Spleen (tissue), 11 donors: ENCODE measurements around the gene FRMD1. TPM values are rescaled to one million over a fixed set of nuclear protein-coding genes. Genes with fewer than 3 reads are reported as not detected.

Experiments
- DNase-seq: peaks from one replicate; pipeline ENCODE4 v3.0.0-alpha.2; 2020
- H3K27ac ChIP-seq, 8 donors: fragments of 200-600 bp; sonication (generic) in 7 of 8; 1 replicate in 4 of 8; 2 replicates in 4 of 8; pipeline versions ENCODE4 v1.5.0 to v1.8.0; 2016 to 2021; ENCODE audit warnings: inconsistent platforms in 4 of 8, mild to moderate bottlenecking in 4 of 8, moderate library complexity in 1 of 8
- H3K27me3 ChIP-seq, 7 donors: fragments of 200-600 bp; sonication (generic) in 6 of 7; replicated peaks in 1 of 7; 1 replicate in 4 of 7; 2 replicates in 3 of 7; pipeline versions ENCODE4 v1.5.0 to v1.8.0; 2016 to 2021; ENCODE audit warnings: inconsistent platforms in 3 of 7, mild to moderate bottlenecking in 1 of 7
- H3K36me3 ChIP-seq, 6 donors: fragments of 200-600 bp; sonication (generic) in 5 of 6; 1 replicate in 4 of 6; 2 replicates in 2 of 6; pipeline versions ENCODE4 v1.5.0 to v1.8.0; 2016 to 2021; ENCODE audit warnings: inconsistent platforms in 2 of 6
- H3K4me1 ChIP-seq, 6 donors: fragments of 200-600 bp; sonication (generic) in 5 of 6; 1 replicate in 3 of 6; 2 replicates in 3 of 6; pipeline versions ENCODE4 v1.5.0 to v1.8.0; 2016 to 2021; ENCODE audit warnings: inconsistent platforms in 3 of 6
- H3K4me3 ChIP-seq, 8 donors: fragments of 200-600 bp; sonication (generic) in 7 of 8; 1 replicate in 4 of 8; 2 replicates in 4 of 8; pipeline versions ENCODE4 v1.5.0 to v1.8.0; 2016 to 2021; ENCODE audit warnings: inconsistent platforms in 4 of 8, mild to moderate bottlenecking in 4 of 8, moderate library complexity in 2 of 8
- H3K9me3 ChIP-seq, 8 donors: fragments of 200-600 bp; sonication (generic) in 7 of 8; 1 replicate in 4 of 8; 2 replicates in 4 of 8; pipeline versions ENCODE4 v1.5.0 to v1.8.0; 2016 to 2021; ENCODE audit warnings: inconsistent platforms in 4 of 8
- POLR2A ChIP-seq, 3 donors: fragments of 450-650 bp; IDR thresholded peaks; one replicate each; pipeline ENCODE4 v1.5.1; 2017; ENCODE audit warnings: antibody characterized with exemption in 3 of 3, mild to moderate bottlenecking in 1 of 3
- POLR2AphosphoS5 ChIP-seq, 3 donors: sonication (generic); formaldehyde crosslinking; IDR thresholded peaks; one replicate each; pipeline ENCODE4 v1.5.1; 2017; ENCODE audit warnings: antibody characterized with exemption in 3 of 3
- WGBS, 5 donors: extraction: QIAGEN DNeasy Blood & Tissue Kit in 3 of 5; methylation state at CpG; one replicate each; pipeline versions ENCODE4 v1.1.5 to v1.1.7; 2013 to 2018; 5-methylcytosine and 5-hydroxymethylcytosine counted together
- intact Hi-C: fragments of 100-400 bp; cut with DNase I; formaldehyde crosslinking; loops from one replicate; pipeline ENCODE4 v1.15.0; 2023; ENCODE audit warnings: low total_unique reads
- polyA plus RNA-seq, 3 donors: library from polyadenylated mRNA; stranded (reverse); fragments of 200-250 nt; gene quantifications; one replicate each; pipeline ENCODE4 v1.2.1, GENCODE V29; 2013
- total RNA-seq, 7 donors: library from RNA; depleted of rRNA in 3 of 7; stranded (reverse); fragments of >200 nt in 3 of 7; fragmentation: NEBNext Ultra II Directional in 4 of 7; extraction: Animal tissue kit (Norgen Biotek cat#: 25700) in 4 of 7; gene quantifications; one replicate each; pipeline versions ENCODE4 v1.1.0 to v1.2.1, GENCODE V29; 2016 to 2021
- TF ChIP-seq, protein P1 (sequence below), 11 experiments: fragments of 200-600 bp in 7 of 11; fragments of 450-650 bp in 4 of 11; sonication (generic) in 4 of 11; IDR thresholded peaks in 8 of 11; conservative IDR thresholded peaks in 3 of 11; 1 replicate in 7 of 11; 2 replicates in 4 of 11; pipeline versions ENCODE4 v1.4.0 to v1.8.0; 2016 to 2021; ENCODE audit warnings: antibody characterized with exemption in 11 of 11, inconsistent platforms in 4 of 11, mild to moderate bottlenecking in 1 of 11
- donor health status: healthy with polysubstance abuse.
- donor health status: DM: no; HTN: no; CAD: no; lungs with moderate emphysema.
- donor health status: DM: no; HTN: no; CAD: no.
- donor health status: Bipolar disorder and iron deficiency.
- donor health status: healthy.
- donor health status: DM: no; HTN: no; CAD: no.
- donor health status: DM: yes; HTN: yes; CAD: no.

The FRMD1 gene
- total and polyA plus RNA-seq, 10 donors: 0.14 to 9.5 (median 1.5) TPM

DNA sequence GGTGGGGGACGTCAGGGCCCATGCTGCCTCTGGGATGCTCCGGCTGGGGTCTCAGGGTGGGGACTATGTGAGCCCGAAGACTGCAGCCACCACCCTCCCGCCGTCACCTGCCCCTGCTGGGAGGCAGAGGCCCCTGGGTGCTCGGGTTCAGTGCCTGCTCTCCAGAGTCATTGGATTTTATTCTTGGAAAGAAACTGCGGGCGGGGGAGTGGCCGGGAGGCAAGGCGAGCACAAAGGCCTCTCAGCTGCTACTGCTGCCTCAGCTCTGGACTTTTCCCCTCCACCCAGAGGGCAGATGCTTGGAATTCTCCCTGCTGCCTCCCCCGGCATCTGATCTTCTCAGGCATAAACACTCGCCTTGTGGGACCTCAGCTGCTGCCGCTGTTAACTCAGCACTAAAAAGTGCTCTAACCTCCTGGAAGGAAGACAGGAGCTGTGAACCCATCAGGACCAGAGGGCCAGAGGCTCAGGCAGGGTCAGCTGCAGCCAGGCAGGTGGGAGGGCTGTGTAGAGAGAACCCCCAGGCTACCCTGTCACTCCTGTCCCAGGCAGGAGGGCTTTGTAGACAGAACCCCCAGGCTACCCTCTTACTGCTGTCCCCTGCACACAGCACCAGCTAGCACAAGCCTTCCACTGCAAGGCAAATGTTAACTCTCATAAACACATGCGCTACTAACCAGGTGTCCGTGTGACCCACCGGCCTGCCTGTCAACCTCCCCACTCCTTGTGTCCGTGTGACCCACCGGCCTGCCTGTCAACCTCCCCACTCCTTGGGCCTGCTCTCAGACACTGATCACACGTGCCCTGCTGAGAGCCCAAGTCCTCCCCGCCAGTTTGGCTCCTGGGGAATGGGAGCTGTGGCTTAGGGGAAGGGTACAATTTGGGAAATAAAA, 9.4 kb upstream of the FRMD1 start:
- Histone ChIP-seq H3K27ac (peak overlapping the region in 2 of 8 donors; percentile 22 to 46), H3K4me3 (no peak overlapping the region), H3K27me3 (no peaks in the 10 kb centered on the region), H3K4me1 (peaks cover 0 to 12% (median 3%) of the 10 kb centered on the region in 6 donors), H3K36me3 (no peaks in the 10 kb centered on the region), H3K9me3 (peaks cover 0 to 12% (median 9%) of the 10 kb centered on the region in 8 donors)
- WGBS, 5 donors: 70 to 81% (median 76%) methylated on average over 16 to 20 of the region's 20 CpGs
- no peak for TF ChIP-seq POLR2A (IDR thresholded peaks at IDR 0.05)
- TF ChIP-seq, protein P1, sequence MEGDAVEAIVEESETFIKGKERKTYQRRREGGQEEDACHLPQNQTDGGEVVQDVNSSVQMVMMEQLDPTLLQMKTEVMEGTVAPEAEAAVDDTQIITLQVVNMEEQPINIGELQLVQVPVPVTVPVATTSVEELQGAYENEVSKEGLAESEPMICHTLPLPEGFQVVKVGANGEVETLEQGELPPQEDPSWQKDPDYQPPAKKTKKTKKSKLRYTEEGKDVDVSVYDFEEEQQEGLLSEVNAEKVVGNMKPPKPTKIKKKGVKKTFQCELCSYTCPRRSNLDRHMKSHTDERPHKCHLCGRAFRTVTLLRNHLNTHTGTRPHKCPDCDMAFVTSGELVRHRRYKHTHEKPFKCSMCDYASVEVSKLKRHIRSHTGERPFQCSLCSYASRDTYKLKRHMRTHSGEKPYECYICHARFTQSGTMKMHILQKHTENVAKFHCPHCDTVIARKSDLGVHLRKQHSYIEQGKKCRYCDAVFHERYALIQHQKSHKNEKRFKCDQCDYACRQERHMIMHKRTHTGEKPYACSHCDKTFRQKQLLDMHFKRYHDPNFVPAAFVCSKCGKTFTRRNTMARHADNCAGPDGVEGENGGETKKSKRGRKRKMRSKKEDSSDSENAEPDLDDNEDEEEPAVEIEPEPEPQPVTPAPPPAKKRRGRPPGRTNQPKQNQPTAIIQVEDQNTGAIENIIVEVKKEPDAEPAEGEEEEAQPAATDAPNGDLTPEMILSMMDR (IDR thresholded peaks at IDR 0.05 in 8 of 11, conservative IDR thresholded peaks at IDR 0.05 in 3 of 11): no peak
- peak in 2 of 3 donors; percentile 37 to 41 for TF ChIP-seq POLR2AphosphoS5 (IDR thresholded peaks at IDR 0.05)
- DNase-seq: peak; percentile 66
- intact Hi-C loops: no loop called here

DNA sequence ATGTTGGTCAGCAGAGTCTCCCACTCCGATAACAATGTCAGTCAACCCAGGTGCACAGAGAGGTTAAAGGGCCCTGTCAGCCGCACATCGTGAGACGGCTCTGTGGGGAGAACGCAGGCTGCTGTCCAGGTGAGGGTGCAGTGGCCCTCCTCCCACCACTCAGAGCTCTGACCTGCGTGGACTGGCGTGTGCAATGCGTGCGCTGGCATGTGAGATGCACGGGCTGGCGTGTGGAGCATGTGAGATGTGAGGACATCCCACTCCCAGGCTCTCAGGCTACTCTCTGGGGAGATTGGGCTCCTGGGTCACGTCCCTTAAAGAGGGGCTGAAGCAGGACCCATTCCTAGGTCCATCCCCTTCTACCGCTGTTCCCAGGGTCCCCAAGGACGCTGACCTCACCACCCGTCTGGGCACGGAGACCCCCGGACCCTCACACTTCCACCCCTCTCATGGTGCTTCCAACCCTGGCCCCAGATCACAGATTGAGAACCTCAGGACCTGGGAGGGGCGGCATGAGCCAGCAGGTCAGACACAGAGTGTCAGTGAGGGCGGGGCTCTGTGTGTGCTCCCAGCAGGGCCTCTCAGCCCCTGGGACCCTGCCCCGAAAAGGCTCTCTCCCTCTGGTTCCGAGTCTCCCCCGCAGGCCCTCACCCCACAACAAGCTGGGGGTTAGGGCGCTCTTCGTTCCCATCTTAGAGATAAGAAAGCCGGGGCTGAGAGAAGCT, 8.6 kb upstream of the FRMD1 start:
- Histone ChIP-seq H3K36me3 (no peaks in the 10 kb centered on the region), H3K9me3 (peaks cover 0 to 9% (median 6%) of the 10 kb centered on the region in 8 donors), H3K4me1 (peaks cover 0 to 17% (median 3%) of the 10 kb centered on the region in 6 donors), H3K4me3 (no peak overlapping the region), H3K27ac (no peak overlapping the region), H3K27me3 (no peaks in the 10 kb centered on the region)
- 80 to 88% (median 86%) methylated on average over 21 to 25 of the region's 25 CpGs for WGBS, 5 donors
- intact Hi-C loops: no loop called here
- no peak for DNase-seq
- TF ChIP-seq POLR2A (IDR thresholded peaks at IDR 0.05) (no peak), POLR2AphosphoS5 (IDR thresholded peaks at IDR 0.05) (no peak)
- TF ChIP-seq, protein P1 (IDR thresholded peaks at IDR 0.05 in 8 of 11, conservative IDR thresholded peaks at IDR 0.05 in 3 of 11): no peak

DNA sequence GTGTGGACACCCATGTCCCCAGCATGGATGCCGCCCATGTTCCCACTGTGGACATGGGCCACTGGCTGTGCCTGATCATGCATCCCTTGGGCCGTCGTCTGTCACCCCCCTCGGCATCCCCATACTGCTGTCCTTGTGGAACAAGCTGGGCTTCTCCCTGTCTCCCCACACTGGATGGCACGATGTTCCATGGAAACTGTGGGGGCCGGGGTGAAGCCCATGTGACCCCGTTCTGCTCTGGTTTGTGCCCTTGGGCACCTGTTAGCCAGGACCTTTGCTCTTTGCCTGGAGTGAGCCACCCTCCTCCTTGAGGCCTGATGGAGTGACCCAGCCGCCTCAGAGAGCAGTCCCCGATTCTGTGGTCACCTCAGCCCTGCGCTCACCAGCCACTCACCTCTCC, 7.6 kb upstream of the FRMD1 start:
- H3K4me3 ChIP-seq: no peak overlapping the region
- H3K9me3 ChIP-seq: no peaks in the 10 kb centered on the region
- H3K27me3 ChIP-seq: no peaks in the 10 kb centered on the region
- no peak overlapping the region for H3K27ac ChIP-seq
- WGBS, 5 donors: 87 to 93% (median 90%) methylated on average over 9 to 10 of the region's 10 CpGs
- peaks cover 0 to 17% (median 3%) of the 10 kb centered on the region in 6 donors for H3K4me1 ChIP-seq
- TF ChIP-seq, protein P1 (IDR thresholded peaks at IDR 0.05 in 8 of 11, conservative IDR thresholded peaks at IDR 0.05 in 3 of 11): no peak
- TF ChIP-seq POLR2AphosphoS5 (IDR thresholded peaks at IDR 0.05) (no peak), POLR2A (IDR thresholded peaks at IDR 0.05) (no peak)
- intact Hi-C loops: no loop called here
- no peak for DNase-seq
- H3K36me3 ChIP-seq: no peaks in the 10 kb centered on the region

DNA sequence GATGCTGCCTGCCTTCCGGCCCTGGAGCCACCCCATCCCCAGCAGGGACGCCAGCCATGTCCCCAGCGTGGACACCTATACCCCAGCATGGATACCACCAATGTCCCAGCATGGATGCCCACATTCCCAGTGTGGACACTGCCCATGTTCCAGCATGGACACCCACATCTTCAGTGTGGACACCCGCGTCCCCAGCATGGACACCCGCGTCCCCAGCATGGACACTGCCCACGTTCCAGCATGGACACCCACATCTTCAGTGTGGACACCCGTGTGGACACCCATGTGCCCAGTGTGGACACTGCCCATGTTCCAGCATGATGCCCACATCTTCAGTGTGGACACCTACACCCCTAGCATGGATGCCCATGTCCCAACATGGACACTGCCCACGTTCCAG, 7.1 kb upstream of the FRMD1 start:
- WGBS, 5 donors: 84 to 96% (median 89%) methylated on average over 6 to 10 of the region's 10 CpGs
- Histone ChIP-seq H3K27ac (no peak overlapping the region), H3K27me3 (no peaks in the 10 kb centered on the region), H3K4me3 (no peak overlapping the region), H3K9me3 (no peaks in the 10 kb centered on the region), H3K36me3 (no peaks in the 10 kb centered on the region), H3K4me1 (peaks cover 0 to 17% (median 3%) of the 10 kb centered on the region in 6 donors)
- intact Hi-C loops: no loop called here
- no peak for DNase-seq
- no peak for TF ChIP-seq POLR2AphosphoS5 (IDR thresholded peaks at IDR 0.05)
- no peak for TF ChIP-seq POLR2A (IDR thresholded peaks at IDR 0.05)
- TF ChIP-seq, protein P1 (IDR thresholded peaks at IDR 0.05 in 8 of 11, conservative IDR thresholded peaks at IDR 0.05 in 3 of 11): no peak
